Mononuclear cell (primary cell): Measurements from ENCODE around the gene TMEM62. TPM values are rescaled to one million over a fixed set of nuclear protein-coding genes. Genes with fewer than 3 reads are reported as not detected.
"Not testable (repeated sequence)": the region's sequence is repeated elsewhere in the genome, so short reads cannot be mapped to it uniquely, and the experiment has no call there.

Source experiments
- H3K27me3 ChIP-seq: 2 replicates; pipeline ENCODE4 v1.6.0; 2011; ENCODE audit warnings: low read length, control low read depth; ENCODE audit not compliant: insufficient read depth
- H3K4me1 ChIP-seq: 2 replicates; pipeline ENCODE4 v1.5.1; 2011; ENCODE audit warnings: mild to moderate bottlenecking, low read length, control low read depth; ENCODE audit not compliant: insufficient read depth
- H3K4me3 ChIP-seq: 2 replicates; pipeline ENCODE4 v1.5.1; 2011; ENCODE audit warnings: mild to moderate bottlenecking, low read length, moderate library complexity
- H3K9me3 ChIP-seq: 2 replicates; pipeline ENCODE4 v1.5.1; 2011; ENCODE audit warnings: low read depth, mild to moderate bottlenecking, control low read depth, low read length
- total RNA-seq: library from RNA; depleted of rRNA; stranded (reverse); fragments of >200 nt; gene quantifications from one replicate; pipeline ENCODE4 v1.2.3, GENCODE V29; 2012

Gene TMEM62
- total RNA-seq, 1 donor, result 28.8 TPM

DNA sequence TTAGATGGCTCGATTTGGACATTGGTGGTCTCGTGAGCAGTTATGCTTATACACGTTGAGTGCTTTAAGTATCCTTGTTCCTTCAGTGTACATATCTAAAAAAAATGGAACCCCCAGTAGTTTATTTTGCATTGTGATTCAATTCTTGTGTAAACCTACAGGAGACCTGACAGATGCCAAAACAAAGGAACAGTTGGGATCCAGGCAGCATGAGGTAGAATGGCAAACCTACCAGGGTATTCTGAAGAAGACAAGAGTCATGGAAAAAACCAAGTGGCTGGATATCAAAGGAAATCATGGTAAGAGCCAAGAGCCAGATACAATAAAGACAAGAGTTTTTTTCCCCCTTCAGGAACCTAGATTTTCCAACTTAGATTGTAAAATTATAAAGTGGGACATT lies 2.0 kb downstream of the TMEM62 start:
- Histone ChIP-seq H3K4me3 (no peak overlapping the region), H3K4me1 (peaks cover 18% of the 10 kb centered on the region), H3K27me3 (no peaks in the 10 kb centered on the region), H3K9me3 (no peaks in the 10 kb centered on the region)

DNA sequence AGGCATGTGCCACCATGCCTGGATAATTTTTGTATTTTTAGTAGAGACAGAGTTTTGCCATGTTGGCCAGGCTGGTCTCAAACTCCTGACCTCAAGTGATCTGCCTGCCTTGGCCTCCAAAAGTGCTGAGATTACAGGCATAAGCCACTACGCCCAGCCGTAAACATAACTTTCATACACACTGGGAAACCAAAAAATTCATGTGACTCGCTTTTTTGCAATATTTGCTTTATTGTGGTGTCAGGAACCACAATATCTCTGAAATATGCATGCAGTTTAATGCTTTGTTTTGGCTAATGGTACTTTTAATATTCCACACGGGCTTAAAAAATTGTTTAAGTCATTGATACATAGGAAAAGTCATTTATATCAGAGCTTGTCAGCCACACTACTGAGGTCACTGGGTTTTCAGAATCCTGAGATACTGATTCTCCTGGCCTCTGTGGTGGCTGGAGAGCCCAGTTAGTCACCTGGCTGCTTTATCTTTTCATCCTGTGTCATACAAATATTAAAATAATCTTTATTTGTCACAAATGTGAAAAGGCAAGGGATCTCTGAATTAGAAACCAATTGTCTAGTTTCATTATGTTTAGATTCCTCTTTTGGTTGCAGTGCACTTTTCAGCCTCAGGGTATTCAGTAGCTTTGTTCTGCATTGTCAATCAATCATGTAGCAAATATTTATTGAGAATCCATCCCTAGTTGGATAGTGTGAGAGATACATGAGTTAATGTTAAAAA lies 10.0 kb downstream of the TMEM62 start:
- Histone ChIP-seq H3K9me3 (no peaks in the 10 kb centered on the region), H3K27me3 (no peaks in the 10 kb centered on the region), H3K4me3 (no peak overlapping the region), H3K4me1 (peaks cover 12% of the 10 kb centered on the region)

DNA sequence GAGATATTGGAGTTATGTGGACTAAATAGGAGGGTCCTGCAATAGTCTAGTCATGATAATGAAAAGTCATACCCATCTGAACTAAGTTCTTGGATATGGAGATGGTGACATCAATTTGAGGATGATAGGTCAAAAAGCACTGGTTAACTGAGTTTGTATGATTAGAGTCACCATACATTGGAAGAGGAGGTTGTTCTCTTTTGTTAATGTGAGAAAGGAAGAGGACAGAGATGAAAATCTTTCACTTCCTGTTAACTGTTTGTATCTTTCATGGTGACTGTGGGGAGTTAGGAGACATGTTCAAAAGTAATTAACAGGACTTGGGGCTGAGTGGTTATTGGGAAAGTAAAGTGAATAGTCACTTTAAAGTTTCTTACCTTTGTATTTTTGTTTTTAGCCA lies 11.1 kb downstream of the TMEM62 start:
- H3K4me3 ChIP-seq, result no peak overlapping the region

DNA sequence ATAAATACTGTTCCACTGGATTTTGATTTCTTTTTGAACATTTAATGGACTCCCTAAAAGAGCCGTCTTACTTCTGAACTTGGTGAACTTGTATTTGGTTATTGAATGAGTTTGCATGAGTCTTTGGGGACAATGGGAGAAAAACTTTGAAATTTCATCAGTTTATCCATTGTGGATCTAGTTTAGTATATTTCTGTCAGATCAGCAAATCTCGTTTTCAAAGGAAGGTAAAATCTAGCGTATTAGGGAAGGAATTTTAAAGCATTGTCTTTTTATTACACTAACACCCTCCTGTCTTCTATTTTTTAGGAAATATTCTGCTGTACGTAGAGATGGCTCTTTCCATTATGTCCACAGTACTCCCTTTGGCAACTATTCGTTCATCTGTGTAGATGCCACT lies 12.8 kb downstream of the TMEM62 start:
- Histone ChIP-seq H3K4me1 (peaks cover 12% of the 10 kb centered on the region), H3K4me3 (no peak overlapping the region), H3K9me3 (no peaks in the 10 kb centered on the region), H3K27me3 (no peaks in the 10 kb centered on the region)

More for the DNA sequence above, 11.1 kb downstream of the TMEM62 start:
- Histone ChIP-seq H3K4me1 (peaks cover 12% of the 10 kb centered on the region), H3K9me3 (no peaks in the 10 kb centered on the region), H3K27me3 (no peaks in the 10 kb centered on the region)

DNA sequence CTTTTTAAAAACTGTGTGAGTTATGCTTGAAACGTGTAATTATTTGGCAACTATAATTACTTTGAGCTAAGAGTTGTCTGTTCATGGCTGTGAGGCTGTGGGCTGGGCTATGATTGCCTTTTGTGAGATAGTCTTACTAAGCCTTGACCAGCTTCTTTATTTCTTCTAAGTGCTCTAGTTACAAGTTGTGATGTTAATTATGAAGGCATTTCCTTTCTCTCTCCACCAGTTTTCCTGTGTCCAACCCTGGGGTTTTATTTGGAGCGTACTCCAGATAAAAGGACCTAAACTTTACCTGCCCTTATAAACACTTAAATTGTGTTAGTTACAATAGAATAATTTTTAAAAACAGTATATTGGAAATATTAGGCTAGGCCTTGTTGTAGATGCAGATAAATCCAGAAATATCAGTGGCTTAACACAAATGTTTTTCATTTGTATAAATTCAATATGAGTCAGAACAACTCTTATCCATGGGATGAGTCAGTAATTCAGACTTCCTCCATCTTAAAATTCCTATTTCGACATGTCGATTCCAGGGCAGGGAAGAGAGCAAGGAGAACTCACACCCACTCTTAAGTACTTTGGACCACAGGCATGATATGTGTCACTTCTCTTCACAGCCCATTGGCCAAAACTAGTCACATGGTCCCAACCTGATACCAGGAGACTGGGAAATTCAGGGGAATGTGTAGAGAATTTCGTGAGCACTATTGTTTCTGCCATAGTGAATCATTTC lies 17.0 kb downstream of the TMEM62 start:
- no peaks in the 10 kb centered on the region for H3K4me1 ChIP-seq
- no peaks in the 10 kb centered on the region for H3K9me3 ChIP-seq
- H3K4me3 ChIP-seq, result no peak overlapping the region
- H3K27me3 ChIP-seq, result no peaks in the 10 kb centered on the region

DNA sequence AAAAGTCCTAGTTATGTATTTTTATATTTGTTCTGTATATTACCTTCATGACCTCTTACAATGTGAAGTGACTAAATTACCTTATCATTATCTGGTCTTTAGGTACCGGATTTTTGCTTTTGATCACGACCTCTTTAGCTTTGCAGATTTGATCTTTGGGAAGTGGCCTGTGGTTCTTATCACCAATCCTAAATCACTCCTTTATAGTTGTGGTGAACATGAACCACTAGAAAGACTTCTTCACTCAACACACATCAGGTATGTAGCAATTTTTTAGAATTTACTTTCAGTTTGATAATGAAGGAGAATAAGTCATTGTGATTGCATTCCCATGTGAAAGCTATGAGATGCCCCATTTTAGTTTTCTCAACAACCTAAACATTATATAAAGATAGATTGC lies 18.3 kb downstream of the TMEM62 start:
- Histone ChIP-seq H3K27me3 (no peaks in the 10 kb centered on the region), H3K9me3 (no peaks in the 10 kb centered on the region), H3K4me1 (no peaks in the 10 kb centered on the region), H3K4me3 (no peak overlapping the region)

DNA sequence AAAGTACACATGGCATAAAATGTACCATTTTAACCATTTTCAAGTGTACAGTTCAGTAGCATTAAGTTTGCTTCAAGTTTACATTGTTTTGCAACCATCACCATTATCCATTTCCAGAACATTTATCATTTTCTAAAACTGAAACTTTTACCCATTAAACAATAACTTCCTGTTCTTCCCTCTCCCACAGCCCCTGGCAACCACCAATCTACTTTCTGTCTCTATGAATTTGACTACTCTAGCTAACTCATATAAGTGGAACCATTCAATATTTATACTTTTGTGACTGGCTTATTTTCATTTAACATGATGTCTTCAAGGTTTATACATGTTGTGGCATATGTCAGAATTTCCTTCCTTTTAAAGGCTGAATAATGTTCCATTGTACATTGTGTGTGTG lies 19.9 kb downstream of the TMEM62 start:
- Histone ChIP-seq H3K27me3 (no peaks in the 10 kb centered on the region), H3K4me1 (no peaks in the 10 kb centered on the region), H3K9me3 (no peaks in the 10 kb centered on the region), H3K4me3 (no peak overlapping the region)

DNA sequence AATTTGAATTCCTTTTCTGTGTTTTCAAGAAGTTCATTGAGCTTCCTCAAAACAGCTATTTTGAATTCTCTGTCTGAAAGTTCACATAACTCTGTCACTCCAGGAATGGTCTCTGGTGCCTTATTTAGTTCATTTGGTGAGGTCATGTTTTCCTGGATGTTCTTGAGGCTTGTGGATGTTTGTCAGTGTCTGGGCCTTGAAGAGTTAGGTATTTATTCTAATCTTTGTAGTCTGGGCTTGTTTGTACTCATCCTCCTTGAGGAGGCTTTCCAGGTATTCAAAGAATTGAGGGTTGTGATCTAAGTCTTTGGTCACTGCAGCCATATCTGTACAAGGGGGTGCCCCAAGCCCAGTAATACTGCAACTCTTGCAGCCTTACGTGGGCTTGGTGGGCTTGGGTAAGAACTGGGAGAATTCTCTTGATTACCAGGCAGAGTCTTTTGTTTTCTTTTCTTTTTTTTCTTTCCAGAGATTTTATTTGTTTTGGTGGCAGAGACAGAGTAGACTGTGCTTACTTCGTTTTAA lies 32.5 kb downstream of the TMEM62 start:
- Histone ChIP-seq H3K4me3 (no peak overlapping the region), H3K27me3 (no peaks in the 10 kb centered on the region), H3K9me3 (no peaks in the 10 kb centered on the region), H3K4me1 (no peaks in the 10 kb centered on the region)

DNA sequence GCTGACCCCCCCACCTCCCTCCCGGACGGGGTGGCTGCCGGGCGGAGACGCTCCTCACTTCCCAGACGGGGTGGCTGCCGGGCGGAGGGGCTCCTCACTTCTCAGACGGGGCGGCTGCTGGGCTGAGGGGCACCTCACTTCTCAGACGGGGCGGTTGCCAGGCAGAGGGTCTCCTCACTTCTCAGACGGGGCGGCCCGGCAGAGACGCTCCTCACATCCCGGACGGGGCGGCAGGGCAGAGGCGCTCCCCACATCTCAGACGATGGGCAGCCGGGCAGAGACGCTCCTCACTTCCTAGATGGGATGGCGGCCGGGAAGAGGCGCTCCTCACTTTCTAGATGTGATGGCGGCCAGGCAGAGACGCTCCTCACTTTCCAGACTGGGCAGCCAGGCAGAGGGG lies 33.9 kb downstream of the TMEM62 start:
- H3K27me3 ChIP-seq, H3K4me1 ChIP-seq, H3K4me3 ChIP-seq, H3K9me3 ChIP-seq: not testable (repeated sequence)

DNA sequence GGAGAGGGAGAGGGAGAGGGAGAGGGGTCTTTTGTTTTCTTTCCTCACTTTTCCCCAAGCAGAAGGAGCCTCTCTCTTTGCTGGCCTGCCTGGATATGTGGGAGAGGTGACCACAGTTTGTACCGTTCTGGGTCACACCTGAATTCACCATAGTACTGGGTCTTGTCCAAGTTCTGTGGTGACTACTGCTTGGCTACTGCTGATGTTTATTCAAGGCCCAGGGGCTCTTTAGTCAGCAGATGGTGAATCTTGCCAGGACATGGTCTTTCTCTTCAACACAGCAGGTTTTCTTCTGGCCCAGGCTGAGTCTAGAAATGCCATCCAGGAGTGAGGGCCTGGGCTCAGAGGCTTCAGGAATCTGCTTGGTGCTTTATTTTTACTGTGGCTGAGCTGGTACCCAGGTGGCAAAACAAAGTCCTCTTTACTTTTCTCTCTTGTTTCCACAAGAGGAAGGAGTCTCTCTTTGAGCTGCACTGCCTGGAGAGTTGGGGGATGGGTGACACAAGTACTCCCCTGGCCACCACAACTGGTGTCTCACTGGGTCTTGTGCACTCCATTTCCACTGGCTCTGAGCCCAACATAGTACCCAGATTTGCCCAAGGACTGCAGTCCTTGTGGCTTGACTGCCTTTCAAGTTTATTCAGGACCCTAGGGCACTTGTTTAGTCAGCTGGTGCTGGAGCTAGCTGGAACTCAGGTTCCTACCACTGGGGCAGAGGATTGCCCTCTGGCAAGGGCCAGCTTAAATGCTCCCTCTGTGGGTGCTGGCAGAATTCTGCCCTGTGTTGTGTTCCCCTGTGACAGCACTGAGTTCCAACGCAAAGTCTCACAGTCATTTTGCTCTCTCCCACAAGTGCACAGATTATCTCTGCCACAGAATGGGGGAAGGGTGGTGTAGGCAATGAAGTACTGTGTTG lies 35.1 kb downstream of the TMEM62 start:
- no peak overlapping the region for H3K4me3 ChIP-seq
- H3K4me1 ChIP-seq, result no peaks in the 10 kb centered on the region
- H3K9me3 ChIP-seq, result no peaks in the 10 kb centered on the region
- no peaks in the 10 kb centered on the region for H3K27me3 ChIP-seq

DNA sequence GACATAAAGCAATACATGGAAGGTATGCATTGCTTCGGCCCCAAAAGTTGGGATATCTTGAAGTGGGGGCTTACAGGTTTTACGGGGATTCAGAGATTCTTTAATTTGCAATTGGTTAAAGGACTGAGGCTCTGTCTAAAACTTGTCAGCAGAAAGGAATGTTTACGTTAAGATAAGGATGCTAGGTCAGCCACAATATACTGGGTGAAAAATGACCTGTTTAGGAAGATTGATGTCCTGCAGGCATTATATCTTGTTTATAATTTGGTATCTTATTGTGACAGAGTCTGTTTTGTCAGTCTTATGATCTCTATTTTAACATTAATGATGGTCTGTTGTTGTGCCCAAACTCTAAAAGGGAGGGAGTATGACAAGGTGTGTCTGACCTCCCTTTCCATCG lies 36.5 kb downstream of the TMEM62 start:
- Histone ChIP-seq H3K4me1 (no peaks in the 10 kb centered on the region), H3K27me3 (no peaks in the 10 kb centered on the region)

DNA sequence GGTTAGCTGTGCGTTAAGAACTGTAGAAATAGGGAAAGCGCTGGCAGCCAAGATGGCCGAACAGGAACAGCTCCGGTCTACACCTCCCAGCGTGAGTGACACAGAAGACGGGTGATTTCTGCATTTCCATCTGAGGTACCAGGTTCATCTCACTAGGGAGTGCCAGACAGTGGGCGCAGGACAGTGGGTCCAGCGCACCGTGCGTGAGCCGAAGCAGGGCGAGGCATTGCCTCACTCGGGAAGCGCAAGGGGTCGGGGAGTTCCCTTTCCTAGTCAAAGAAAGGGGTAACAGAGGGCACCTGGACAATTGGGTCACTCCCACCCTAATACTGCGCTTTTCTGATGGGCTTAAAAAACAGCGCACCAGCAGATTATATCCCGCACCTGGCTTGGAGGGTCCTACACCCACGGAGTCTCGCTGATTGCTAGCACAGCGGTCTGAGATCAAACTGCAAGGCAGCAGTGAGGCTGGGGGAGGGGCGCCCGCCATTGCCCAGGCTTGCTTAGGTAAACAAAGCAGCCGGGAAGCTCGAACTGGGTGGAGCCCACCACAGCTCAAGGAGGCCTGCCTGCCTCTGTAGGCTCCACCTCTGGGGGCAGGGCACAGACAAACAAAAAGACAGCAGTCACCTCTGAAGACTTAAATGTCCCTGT lies 42.4 kb downstream of the TMEM62 start:
- not testable (repeated sequence) for H3K4me1 ChIP-seq, H3K4me3 ChIP-seq, H3K9me3 ChIP-seq, H3K27me3 ChIP-seq

More for the DNA sequence above, 36.5 kb downstream of the TMEM62 start:
- no peaks in the 10 kb centered on the region for H3K9me3 ChIP-seq
- H3K4me3 ChIP-seq, result no peak overlapping the region

DNA sequence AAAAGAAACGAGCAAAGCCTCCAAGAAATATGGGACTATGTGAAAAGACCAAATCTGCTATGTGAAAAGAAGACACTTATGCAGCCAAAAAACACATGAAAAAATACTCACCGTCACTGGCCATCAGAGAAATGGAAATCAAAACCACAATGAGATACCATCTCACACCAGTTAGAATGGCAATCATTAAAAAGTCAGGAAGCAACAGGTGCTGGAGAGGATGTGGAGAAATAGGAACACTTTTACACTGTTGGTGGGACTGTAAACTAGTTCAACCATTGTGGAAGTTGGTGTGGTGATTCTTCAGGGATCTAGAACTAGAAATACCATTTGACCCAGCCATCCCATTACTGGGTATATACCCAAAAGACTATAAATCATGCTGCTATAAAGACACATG lies 43.8 kb downstream of the TMEM62 start:
- H3K4me1 ChIP-seq, H3K27me3 ChIP-seq, H3K9me3 ChIP-seq, H3K4me3 ChIP-seq: not testable (repeated sequence)

DNA sequence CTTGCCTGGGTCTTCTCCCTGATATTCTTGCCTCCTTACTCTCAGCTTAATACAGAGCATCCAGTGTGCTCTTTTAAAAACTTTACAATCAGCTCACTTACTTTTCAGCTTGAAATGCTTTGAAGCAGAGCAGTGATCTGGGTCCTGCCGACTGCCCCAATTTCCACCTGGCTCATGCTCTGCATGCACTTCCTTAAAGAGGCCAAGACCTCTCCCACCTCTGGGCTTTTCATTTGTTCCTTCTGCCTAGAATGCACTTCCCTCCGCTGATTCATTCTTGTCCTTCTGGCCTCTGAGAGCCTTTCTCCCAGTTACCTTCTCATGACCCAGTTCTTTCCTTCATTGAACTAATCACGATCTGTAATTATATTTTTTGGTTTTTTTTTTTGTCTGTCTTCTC lies 49.9 kb downstream of the TMEM62 start:
- Histone ChIP-seq H3K4me3 (no peak overlapping the region), H3K9me3 (no peaks in the 10 kb centered on the region), H3K27me3 (no peaks in the 10 kb centered on the region), H3K4me1 (peaks cover 22% of the 10 kb centered on the region)
